HG02852 (cell line): ENCODE measurements around the gene TSKS.

ENCODE experiments used
- ATAC-seq: cut with Tn5 transposase; IDR thresholded peaks from one replicate; pipeline ENCODE4 v1.9.1; 2021; ENCODE audit warnings: mild to moderate bottlenecking, moderate library complexity; ENCODE audit not compliant: unreplicated experiment

TSKS gene

DNA sequence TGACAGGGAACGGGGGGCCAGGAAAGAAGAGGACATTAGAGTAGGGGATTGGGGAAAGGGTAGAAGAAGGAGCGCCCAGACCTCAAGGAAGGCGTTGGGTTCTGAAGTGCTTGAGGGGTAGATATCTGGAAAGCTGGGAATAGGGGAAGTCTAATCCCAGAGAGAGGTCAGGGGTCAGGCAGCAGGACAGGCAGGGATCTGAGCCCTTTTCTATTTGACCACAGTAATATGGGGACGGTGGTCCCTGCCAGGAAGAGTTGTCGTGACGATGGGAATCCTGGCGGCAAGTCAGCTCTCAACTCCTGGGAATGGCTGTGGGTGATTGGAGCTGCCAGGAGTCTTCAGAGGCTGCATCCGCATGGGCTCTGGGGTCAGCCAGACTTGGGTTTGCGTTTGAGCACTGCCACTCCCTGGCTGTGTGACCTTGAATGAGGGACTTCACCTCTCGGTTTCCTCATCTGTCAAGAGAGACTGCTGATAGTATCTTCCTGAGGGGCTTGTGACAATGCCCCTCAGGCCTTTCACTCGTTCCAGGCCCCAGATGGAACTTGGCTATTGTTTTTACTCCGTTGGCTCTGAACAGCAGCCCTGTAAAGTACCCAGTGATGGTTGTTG, 5.0 kb upstream of the TSKS start:
- ATAC-seq = no peak

DNA sequence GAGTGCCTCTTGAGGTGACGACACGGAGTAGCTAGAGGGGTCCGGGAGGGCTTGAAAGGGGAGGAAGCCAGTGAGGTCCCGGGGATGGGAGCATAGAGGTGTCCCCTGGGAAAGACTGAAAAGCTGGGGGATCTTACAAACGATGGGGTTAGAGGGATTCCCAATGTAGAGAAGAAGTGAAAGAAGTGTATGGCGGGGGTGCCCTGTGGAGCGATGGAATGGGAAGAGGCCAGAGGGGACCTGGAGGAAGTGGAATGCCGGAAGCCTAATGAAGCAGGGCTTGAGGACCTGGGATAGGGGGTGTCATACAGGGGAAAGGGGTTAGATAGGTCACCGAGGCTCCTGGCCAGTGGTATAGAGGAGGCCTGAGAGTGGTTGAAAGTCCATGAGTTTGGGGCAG, 4.3 kb upstream of the TSKS start:
- ATAC-seq = no peak

DNA sequence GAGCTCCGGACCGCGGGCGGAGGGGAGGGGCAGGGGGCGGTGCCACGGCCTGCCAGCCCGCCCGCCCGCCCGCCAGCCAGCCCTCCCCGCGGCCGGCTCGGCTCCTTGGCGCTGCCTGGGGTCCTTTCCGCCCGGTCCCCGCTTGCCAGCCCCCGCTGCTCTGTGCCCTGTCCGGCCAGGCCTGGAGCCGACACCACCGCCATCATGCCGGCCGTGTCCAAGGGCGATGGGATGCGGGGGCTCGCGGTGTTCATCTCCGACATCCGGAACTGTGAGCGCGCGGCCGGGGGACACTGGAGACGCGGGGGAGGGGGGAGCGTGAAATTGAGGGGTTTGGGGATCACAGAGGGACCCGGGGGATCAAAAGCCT, 3.8 kb upstream of the TSKS start, which contains the start of gene AP2A1:
Gene AP2A1, plus strand, starts transcription at position 72 of the 370 bp plus-strand sequence. Its CDS starts 133 bp downstream, at position 205.
- no peak for ATAC-seq

DNA sequence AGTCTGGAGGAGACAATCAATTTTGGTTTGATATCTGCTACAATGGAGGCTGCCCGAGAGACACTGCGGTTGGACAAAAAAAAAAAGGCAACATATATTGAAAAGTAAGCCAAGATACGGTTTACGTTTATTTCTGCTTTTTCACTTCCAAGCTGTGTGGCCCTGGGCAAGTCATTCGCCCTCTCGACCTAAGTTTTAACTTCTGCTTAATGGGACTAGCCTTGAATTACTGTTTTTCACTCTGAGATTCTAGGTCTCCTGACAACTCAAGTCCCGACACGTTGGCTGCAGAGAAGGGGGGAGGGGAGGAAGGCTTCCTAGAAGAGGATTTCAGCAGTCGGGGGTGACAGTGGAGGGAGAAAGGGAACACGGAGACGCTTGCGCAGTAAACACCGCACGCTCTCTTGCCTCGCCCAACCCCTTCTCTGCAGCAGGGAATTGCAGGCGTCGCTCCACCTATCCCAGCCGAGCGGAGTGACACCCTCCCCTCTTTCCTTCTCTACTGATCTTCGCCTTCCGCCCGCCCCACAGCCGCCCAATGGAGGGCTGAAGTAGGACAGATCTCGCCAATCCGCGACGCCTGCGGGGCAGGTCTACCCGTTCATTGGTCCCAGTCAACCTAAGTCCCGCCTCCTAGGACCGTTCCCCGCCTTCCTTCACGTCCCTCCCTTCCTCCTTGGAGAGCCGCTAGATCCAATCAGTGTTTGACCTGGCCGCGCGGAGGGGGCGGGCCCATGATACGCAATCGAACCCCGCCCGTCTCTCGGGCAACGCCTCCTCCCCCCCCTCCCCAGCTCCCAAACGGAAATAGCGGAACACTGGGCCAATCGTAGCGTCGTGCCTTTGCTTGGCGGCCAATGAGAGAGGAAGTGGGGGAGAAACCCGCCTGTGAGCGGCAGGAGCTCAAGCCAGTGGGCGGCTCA, 3.2 kb upstream of the TSKS start:
- peak; percentile 89 for ATAC-seq

DNA sequence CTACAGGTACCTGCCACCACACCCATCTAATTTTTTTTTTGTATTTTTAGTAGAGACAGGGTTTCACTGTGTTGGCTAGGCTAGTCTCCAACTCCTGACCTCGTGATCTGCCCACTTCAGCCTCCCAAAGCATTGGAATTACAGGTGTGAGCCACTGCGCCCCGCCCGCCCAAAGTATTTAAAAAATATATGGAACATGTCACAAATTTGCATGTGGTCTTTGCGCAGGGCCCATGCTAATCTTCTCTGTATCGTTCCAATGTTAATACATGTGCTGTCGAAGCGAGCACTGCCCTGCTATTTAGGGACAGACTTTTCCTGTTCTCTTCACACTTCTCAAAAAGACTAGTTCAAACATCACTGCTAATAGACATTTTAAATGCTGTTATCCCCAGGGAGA, 1.2 kb upstream of the TSKS start:
- no peak for ATAC-seq

DNA sequence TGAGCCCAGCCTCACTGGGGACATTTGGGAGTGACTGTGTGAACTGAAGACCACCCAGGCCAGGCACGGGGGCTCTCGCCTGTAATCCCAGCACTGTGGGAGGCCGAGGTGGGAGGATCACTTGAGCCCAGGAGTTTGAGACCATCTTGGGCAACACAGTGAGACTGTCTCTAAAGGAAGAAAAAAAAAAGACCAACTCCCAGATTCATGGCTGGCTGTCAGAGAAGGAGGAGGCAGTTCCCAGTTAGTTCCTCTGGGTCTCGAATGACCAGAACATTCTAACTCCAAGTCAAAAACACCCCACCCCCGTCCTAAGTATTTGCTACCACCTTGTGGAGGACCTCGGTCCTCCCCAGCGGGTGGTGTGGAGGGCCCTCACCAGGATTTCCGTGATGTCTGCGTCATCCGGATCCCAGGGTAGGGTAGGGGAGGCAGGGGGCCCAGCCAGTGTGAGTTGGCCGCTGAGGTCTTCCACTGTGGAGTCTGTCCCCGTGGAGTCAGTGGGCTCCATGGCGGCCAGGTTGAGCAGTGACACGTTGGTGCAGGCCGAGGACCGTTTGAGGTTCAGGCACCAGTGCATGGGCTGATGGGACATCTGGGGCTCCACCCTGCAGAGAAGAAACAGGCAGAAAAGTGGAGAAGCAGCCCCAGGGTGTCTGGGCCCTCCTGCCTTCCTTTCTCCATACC, 1.3 kb downstream of the TSKS start:
- ATAC-seq = no peak

DNA sequence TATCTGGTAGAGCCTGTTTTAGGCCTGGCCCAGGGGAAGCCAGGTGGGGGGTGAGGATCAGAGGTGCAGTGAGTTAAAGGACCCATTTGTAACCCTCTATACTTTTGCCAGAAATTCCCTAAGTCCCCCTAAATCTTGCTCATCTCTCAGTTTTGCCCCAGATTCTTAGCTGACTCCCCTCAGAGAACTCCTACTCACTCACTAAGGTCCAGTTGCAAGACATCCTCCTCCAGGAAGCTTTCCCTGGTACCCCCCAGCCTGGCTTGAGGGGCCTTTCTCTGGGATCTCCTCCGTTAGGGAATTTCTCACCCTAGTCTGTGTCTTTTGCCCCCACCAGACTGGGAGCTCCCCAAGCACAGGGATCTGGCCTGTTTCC, 1.9 kb downstream of the TSKS start:
- no peak for ATAC-seq

DNA sequence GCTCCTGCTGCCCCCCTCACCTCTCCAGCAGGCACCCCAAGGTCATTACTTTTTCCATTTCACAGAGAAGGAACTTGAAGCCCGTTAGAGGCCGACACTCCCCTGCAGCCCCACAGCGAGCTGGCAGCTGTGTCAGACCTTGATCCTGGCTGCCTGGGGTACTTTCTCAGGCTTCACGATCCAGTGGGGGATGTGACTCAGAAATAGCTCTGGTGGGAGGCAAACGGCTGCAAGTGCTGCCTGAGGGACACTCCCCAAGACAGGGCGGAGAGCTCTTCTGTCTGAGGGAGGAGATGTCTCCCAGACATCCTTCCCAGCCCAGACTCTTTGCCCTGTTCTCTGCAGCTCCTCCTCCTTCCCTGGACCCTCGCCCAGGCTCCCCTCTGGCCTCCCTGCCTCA, 4.8 kb downstream of the TSKS start:
- ATAC-seq = no peak

DNA sequence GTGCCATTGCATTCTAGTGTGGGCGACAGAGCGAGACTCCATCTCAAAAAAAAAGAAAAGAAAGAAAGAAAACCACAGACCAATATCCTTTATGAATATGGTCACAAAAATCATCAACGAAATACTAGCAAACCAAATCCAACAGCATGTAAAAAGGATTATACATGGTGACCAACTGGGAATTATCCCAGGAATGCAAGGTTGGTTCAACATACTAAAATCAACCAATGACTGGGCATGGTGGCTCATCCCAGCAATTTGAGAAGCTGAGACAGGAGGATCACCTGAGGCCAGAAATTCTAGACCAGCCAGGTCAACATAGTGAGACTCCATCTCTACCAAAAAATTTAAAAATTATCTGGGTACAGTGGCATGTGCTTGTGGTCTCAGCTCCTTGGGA, 7.2 kb downstream of the TSKS start:
- ATAC-seq = no peak

DNA sequence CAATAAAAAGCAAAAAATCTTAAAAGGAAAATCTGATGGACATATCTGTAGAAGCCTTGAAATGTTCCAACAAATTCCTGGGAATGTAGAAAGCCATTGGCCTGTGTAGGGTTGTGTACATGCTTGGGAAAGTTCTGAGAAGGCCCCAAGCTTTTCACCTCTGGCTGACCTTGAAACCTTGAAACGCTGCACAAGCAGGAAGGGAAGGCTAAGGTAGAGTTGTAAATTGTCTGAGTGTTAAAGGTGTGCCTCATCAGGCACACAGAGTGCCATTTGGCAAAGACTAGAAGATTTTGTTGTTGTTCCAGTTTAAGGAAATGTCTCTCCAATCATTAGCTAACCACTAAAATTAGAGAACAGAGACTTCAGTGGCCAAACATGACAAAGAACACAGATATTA, 10.4 kb downstream of the TSKS start:
- no peak for ATAC-seq

DNA sequence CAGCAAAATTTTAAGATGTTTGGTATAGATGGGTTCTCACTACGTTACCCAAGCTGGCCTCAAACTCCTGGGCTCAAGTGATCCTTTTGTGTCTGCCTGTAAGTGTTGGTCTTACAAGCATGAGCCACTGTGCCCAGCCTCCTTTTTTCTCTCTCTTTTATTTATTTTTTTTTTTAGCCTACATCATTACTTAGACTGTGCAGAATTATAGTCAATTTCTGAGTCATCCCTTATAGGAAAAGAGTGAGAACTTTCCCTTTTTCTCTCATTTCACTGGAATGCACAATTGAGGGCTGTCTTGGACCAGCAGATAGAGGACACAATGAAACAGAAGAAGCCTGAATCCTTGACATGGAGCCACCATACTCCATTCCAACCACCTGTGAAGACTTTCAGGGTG, 13.3 kb downstream of the TSKS start:
- no peak for ATAC-seq

DNA sequence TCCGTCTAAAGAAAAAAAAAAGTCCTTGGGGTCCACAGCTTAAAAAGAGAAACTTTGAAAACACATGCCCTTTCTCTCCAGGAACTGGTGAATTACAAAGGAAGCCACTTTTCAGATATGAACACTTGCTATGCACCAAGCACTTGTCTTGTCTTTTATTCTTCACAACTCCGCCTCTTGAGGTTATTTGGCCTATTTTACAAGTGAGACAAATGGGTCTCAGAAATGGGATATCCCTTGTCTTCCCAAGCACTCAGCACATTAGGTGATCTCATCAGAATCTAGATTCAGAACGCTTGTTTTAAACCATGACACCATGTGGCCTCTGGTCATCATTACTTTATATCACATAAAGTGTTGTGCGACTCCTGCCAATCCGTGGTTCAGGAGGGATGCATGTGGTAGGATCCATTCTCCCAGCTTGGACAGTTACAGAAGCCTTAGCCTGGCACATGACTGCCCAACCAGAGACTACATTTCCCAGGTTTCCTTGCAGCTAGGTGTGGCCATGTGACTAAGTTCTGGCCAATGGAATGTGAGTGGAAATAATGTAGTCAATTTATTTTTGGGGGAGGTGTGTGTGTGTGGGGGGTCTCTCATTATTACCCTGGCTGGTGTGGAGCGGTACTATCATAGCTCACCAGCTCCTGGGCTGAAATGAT, 13.9 kb downstream of the TSKS start:
- no peak for ATAC-seq

DNA sequence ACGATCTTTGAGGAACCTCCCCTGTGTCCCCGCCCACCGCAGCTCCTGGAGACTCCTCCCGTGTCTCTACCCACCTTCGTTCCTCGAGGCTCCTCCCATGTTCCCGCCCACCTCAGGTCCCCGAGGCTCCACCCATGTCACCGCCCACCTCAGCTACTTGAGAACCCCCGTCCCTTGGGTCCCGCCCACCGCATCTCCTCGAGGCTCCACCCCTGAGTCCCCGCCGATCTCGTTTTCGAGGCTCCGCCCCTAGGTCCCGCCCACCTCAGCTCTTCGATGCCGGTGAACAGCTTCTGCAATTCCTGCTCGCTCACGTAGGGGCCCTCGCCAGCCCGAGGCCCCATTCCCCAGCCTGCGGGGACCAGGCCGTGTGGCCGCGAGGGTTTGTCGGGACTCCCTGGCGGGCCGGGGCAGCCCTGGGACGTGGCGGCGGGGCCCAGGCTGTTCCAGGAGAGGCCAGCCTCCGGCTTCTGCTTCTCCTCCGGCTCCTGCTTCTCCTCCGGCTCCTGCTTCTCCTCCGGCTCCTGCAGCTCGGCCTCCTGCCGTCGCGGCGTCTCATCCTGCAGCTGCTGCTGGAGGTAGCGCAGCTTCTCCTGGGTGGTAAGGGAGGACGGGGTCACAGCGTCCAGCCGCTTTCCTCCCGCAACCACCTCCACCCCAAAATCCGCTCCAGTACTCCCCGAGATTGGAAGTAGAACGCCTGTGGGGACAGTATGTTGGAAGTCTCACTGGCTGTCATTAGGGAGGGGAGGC, 16.7 kb downstream of the TSKS start:
- ATAC-seq = no peak

DNA sequence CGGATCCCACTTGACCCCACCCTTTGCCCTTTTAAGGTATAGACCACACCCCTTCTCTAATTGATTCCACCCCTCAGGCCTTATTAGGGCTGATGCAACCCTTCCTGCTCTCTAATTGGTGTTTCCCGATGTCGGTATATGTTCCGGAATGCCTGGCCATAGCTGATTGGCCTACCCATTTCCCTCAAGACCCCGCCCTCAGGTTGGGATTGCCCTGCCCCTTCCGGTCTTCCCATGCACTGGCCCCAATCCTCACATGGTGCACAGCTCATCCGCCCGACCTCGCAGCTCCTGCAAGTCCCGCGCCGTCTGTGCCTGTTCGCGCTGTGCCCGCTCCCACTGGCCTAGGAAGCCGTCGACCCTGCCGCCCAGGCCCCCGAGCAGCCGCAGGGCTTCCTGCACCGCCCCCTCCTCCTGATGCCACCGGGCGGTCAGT, 18.1 kb downstream of the TSKS start:
- ATAC-seq = no peak

DNA sequence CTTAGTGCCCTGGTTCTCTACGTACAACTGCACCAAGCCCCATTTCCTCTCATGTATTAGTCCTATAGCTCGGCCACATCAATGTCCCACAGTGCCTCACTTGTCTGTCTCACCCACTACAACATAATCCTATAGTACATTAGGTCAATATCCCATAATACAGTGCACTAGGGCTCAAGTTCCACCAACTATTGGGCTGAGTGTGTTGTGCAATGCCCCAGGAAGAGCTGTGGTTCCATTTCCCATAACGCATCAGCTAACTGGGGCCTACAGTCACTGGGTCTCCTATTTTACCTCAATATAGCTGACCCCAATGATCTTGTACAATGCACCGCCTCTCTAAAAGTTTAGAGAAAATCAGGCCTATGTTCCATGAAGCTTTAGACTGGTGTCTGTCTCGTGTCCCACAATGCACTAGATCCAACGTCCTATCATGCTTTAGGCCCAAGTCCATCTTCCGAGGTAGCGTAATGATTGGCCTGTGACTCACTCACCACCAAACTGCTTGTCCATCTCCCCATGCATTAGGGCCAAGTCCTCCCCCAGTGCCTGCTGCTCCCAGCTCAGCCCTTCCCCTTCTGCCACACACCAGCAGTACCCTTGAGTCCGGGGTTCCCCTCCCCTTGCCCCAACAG, 21.8 kb downstream of the TSKS start:
- no peak for ATAC-seq

DNA sequence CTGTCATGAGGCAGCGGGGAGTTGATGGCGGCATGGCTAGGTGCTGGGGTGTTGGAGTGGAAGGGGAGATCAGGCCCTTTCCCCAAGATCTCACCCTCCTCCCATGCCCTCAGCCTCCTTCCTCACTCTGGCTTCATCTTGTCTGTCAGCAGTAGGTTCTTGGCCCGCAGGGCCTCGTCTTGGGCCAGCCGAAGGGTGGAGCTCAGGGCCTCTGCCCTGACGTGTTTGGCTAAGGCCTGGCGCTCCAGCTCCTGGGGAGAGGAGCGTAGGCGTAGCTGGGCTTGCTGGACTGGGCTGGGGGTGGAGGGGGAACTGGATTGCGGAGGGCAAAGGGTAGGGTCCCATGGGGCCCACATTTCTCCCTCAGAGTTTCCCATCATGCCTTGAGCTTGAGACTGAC, 23.2 kb downstream of the TSKS start:
- ATAC-seq = no peak

DNA sequence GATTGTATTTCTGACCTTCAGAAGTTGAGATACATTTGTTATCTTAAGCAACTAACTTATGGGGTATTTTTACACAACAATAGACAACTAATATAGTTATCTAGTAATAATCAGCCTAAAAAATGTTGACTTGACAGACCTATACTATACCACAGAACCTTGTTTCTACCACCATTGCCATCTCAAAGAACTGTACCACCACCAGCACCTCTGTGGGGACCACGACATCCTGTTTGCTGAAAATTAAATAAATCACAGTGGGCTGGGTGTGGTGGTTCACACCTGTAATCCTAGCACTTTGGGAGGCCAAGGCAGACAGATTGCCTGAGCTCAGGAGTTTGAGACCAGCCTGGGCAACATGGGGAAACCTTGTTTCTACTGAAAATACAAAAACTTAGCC, 24.0 kb downstream of the TSKS start:
- no peak for ATAC-seq

DNA sequence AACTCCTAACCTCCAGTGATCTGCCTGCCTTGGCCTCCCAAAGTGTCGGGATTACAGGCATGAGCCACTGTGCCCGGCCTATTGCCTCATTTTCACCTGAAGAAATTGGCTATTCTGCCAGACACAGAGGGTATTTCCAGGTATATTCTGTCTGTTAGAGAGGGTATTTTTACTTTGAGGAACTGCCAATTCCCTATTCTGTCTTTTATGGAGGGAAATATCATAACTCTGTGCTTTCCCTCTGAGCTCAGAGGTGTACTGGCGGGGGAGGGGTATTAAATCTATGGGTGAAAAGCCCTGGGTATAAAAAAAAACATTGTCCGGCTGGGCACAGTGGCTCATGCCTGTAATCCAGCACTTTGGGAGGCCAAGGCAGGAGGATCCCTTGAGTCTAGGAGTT, 24.8 kb downstream of the TSKS start:
- ATAC-seq = no peak

DNA sequence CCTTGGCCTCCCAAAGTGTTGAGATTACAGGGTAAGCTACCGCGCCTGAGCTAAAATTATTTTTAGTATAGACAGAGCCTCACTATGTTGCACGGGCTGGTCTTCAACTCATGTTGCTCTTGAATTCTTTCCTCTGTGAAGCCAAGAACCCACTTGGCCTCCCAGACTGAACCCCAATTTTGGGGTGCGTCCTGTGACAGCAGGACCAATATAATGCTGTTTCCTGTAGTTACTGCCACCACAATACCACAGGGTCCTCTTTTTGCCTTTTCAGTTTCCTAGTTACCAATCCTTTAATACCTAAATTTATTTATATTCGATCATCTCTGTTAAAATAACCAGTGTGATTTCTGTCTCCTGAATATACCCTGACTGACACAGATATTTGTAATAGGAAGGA, 32.9 kb downstream of the TSKS start:
- no peak for ATAC-seq
